ENCODE measurements around the gene HOXD4. TPM values are rescaled to one million over a fixed set of nuclear protein-coding genes. Genes with fewer than 3 reads are reported as not detected.

HOXD4 gene
- total RNA-seq, 3 donors from 2014 or later = not detected

DNA sequence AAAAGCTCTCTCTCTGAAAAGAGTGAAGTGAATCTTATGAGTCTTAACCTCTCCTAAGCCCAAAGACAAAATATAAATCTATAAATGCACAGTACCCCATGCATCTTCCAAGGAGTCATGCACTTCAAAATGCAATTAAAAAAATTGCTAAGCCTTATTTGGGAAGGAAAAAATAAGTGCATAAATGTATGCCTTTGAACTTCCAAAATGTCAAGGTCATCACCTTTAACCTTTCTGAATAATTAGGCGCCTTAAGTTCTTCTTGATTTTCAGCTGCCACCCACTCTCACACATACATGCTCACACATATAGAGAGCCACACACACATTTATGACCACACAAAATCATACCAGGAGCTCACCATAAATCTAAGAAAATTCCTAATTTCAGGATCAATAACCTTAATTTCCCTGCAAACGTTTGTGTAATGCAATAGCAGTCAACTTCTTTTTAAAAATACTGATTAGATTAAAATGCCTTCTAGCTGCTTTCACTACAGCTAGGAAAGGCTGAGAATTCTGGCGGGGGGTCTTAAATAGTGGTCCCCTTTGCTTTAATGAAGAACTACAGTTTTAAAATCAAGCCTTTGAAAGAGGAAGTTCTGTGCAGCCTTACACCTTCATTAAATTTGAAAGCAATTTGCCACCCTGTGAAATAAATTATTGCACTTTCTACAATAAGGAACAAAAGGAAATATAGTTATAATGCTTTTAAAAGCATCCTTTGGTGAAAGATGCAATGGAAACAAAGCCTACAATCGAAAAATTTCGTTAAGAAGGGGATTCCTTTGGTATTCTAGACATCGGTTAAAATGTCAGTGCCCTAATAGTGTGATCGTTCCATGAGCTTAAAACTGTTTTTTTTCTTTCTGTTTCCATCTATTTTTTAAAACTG lies 40.7 kb upstream of the HOXD4 start:
- ATAC-seq = no peak
- peaks cover 14% of the 10 kb centered on the region for H3K4me1 Mint-ChIP-seq (ENCODE audit: low read depth)
- no peak overlapping the region for H3K4me3 Mint-ChIP-seq
- no peak for DNase-seq
- no peaks in the 10 kb centered on the region for H3K36me3 Mint-ChIP-seq (ENCODE audit: insufficient read depth)
- H3K27me3 Mint-ChIP-seq (ENCODE audit: low read depth) = peaks cover 86% of the 10 kb centered on the region
- peaks cover 4% of the 10 kb centered on the region for H3K9me3 Mint-ChIP-seq

DNA sequence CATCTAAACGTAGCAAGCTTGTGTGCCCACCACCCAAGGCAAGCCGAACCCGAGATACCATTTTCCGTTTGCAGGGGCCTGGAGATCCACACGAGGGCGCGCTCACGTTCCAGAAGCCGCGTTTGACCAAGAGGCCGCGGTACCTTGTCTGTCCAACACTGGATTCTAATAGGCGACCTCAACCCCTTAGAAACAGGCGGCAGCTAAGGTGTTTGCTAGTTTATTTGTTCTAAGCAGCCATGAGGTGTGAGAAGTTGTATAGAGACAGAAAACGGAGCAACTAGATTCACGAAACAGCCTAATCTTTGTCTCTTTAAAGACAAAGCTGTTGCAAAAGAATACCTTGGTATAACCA lies 40.1 kb upstream of the HOXD4 start:
- H3K36me3 Mint-ChIP-seq (ENCODE audit: insufficient read depth) = no peaks in the 10 kb centered on the region
- peaks cover 85% of the 10 kb centered on the region for H3K27me3 Mint-ChIP-seq (ENCODE audit: low read depth)
- no peak for DNase-seq
- H3K4me1 Mint-ChIP-seq (ENCODE audit: low read depth) = peaks cover 9% of the 10 kb centered on the region
- no peak overlapping the region for H3K4me3 Mint-ChIP-seq
- peaks cover 4% of the 10 kb centered on the region for H3K9me3 Mint-ChIP-seq
- ATAC-seq = no peak

DNA sequence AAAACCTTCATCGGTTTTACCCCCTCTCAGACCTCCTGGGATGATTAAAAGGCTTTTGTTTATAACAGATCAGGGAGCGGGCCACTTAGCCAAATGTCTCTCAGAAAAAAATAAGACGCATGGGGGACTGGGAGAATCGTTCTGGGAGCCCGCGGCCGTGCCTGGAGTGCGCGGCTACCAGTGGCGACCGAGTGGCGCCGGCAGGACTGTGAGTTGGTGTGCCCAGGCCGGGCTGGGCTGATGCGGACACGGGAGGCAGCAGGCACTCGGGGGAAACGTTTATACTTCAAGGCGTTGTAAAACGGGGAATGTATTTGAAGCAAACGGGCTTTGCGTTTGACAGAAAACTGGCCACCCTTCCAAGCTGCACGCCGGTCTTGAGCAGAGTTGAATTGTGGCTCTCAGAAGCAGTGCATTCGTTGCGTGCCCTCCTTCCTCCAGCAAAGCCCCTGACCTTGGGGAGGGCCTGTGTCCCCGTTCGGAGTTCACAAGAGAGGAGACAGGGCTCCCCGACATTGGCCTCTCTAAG lies 39.4 kb upstream of the HOXD4 start:
- DNase-seq (no peak), ATAC-seq (no peak)
- Mint-ChIP-seq H3K4me3 (no peak overlapping the region), H3K9me3 (peaks cover 7% of the 10 kb centered on the region), H3K4me1 (ENCODE audit: low read depth) (peaks cover 6% of the 10 kb centered on the region), H3K36me3 (ENCODE audit: insufficient read depth) (no peaks in the 10 kb centered on the region), H3K27me3 (ENCODE audit: low read depth) (peaks cover 89% of the 10 kb centered on the region)

DNA sequence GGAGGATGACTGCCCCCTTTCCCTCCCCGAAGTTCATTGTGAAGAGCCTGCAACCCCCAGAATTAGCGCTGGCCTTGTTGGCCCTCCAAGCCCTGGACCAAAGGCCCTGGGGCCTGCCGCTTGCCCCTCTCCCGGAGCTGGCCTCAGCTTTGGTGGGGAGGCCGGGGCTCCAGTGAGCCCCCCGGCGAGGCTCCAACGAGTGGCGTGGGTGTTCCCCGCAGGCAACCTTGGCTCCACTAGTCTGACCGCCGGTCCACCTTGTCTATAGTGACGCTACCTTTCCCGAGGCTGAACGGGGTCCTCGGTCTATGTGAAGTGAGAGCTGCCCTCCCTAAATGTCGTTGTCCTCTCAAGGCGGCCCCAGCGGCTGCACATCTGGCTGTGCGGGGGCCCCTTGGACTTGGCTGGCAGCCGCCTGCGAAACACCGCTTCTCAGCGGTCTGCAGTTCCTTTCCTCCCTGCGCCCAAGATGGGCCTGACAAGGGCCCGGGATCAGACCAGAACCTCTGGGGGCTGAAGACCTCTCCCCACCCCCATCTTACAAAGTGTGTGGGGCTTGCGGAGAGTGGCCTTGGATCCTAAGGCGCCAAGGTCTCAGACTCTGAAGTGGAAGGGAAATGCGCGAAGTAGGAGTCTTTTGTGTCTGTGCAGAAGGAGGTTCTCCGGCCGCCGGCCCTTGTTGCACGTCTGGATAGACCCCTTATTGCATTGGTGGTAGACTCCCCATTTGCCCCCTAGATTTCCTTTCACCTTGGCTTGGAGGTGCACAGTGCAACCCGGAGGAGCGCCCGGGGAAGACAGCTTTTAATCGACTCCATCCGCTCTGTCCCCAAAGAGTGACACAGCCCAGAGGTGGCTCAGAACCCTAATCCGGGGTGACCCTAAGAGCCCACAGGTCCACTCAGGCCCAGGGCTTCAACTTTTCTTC lies 38.7 kb upstream of the HOXD4 start:
- ATAC-seq (no peak), DNase-seq (no peak)
- Mint-ChIP-seq H3K27me3 (ENCODE audit: low read depth) (peaks cover 90% of the 10 kb centered on the region), H3K9me3 (peaks cover 8% of the 10 kb centered on the region), H3K4me3 (no peak overlapping the region), H3K36me3 (ENCODE audit: insufficient read depth) (no peaks in the 10 kb centered on the region), H3K4me1 (ENCODE audit: low read depth) (peaks cover 3% of the 10 kb centered on the region)

DNA sequence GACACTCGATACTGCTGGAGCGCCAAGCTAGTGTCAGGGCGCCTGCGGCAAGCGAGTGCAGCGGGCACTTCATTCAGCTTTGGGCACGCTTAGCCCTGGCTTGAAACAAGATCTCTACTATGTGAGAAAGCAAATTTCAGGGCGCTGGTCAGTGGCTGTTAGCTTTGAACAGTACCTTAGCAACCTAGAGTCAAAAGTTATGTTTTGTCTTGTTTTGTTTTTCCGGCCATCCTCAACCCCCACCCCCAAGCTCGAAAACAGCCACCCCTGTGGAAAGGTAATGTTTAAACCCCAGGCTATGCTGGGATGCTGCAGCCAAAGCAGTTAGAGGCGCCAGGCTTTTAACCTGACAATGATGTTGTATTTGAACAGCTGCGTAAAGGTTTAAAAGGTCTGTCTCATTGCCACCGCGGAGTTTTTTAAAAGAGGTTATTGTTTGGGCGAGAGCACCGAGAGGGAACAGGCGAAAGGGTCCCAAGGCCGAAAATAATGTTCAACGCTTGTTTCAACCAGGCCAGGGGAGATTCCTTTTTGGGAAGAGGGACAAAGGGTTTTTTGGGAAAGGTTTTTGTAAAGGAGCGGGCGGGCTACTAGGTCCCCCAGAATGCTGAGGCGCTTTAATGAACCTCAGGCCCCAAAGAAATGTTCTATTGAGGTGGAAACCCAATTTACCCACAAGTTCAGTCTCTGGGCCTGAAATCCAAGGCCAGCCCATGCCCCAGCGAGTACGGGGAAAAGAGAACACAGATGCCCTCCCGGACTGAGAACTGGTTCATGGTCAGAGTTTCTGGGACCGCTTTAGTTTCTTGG lies 37.0 kb upstream of the HOXD4 start:
- peaks cover 4% of the 10 kb centered on the region for H3K4me1 Mint-ChIP-seq (ENCODE audit: low read depth)
- H3K9me3 Mint-ChIP-seq = peaks cover 11% of the 10 kb centered on the region
- H3K27me3 Mint-ChIP-seq (ENCODE audit: low read depth) = peaks cover 94% of the 10 kb centered on the region
- no peak for ATAC-seq
- H3K36me3 Mint-ChIP-seq (ENCODE audit: insufficient read depth) = peaks cover 1% of the 10 kb centered on the region
- DNase-seq = no peak
- H3K4me3 Mint-ChIP-seq = no peak overlapping the region

DNA sequence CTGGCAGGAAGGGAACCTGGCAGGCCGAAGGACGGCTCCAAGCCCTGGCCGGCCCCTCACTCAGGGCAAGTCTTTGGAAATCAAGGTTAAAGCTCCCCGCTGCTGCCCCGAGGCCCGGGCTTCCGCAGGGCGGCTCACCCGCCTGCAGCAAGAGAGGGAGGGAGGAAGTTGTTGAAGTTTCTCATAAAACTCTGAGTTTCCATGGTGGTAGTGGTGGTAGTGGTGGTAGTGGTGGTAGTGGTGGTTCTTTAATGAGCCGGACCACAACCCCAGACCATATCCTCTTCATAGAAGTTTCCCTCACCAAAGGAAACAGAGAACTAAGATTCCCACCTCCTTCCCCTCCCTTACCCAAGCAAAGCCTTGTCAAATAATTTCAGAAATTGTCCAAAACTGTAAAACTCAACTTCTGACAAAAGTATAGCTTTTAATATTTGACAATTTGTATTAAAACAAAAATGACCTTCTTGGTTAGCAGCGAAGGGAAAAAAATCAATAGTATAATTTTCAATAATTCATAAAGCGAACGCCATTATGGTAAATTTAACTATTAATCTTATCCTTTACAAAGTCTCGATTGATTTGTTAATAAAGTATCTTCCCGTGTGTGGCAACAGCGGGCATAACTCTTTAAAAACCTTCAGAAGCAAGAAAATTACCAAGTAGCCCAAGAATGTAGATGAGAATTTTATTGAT lies 36.3 kb upstream of the HOXD4 start:
- ATAC-seq (no peak), DNase-seq (no peak)
- H3K36me3 Mint-ChIP-seq (ENCODE audit: insufficient read depth) = peaks cover 1% of the 10 kb centered on the region
- H3K27me3 Mint-ChIP-seq (ENCODE audit: low read depth) = peaks cover 94% of the 10 kb centered on the region
- peaks cover 7% of the 10 kb centered on the region for H3K9me3 Mint-ChIP-seq
- H3K4me3 Mint-ChIP-seq = no peak overlapping the region
- peaks cover 4% of the 10 kb centered on the region for H3K4me1 Mint-ChIP-seq (ENCODE audit: low read depth)

DNA sequence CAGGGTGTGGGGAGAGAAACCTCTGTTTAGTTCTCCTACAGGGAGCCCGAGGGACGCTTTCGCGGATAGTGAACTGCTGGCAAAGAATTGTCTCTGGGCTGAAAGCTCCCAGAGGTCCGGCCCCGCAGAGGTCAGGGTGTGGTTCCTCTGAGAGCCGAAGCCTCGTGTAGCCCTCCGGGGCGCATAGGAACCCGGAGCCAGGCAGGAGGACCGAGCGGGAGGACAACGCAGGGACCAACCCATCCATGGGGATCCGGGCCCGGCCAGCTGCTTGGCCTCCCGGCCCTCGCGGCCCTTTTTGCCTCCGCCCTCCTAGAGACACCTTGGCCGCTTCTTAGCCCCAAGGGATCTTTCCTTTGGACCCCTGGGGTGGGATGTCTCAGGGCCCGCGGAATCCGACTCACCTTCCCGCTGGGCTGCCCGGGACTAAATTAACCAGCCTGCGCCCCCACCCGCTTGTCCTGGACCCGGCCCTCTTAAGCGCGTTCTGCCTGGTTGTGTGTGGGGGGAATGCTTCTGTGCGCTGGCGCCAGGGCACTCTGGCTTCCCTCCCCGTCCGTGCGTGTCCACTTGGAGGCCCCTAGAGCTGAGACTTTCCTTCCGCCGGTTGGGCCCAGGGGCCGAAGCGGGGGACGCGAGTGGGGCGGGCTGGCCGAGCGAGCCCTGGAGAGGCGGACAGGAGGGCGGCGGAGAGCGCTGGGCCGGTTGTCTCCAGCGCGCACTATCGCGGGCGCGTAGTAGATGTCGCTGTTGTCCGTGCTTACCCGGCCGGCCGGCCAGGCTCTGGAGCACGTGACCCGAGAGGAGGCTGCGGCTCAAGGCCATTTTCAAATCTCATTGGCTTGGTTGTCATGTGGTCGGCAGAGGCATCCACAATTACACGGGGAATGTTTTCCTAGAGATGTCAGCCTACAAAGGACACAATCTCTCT lies 35.2 kb upstream of the HOXD4 start, which contains the start of gene HOXD10:
Gene HOXD10, plus strand, starts transcription at position 896 of the 931 bp plus-strand sequence. CDS start 56 bp downstream, outside the sequence.
- H3K4me3 Mint-ChIP-seq = no peak within 1 kb of the TSS
- ATAC-seq = no peak
- peaks cover 3% of the 10 kb centered on the region for H3K4me1 Mint-ChIP-seq (ENCODE audit: low read depth)
- peaks cover 94% of the 10 kb centered on the region for H3K27me3 Mint-ChIP-seq (ENCODE audit: low read depth)
- peaks cover 1% of the 10 kb centered on the region for H3K36me3 Mint-ChIP-seq (ENCODE audit: insufficient read depth)
- no peak for DNase-seq
- H3K9me3 Mint-ChIP-seq = peaks cover 7% of the 10 kb centered on the region

DNA sequence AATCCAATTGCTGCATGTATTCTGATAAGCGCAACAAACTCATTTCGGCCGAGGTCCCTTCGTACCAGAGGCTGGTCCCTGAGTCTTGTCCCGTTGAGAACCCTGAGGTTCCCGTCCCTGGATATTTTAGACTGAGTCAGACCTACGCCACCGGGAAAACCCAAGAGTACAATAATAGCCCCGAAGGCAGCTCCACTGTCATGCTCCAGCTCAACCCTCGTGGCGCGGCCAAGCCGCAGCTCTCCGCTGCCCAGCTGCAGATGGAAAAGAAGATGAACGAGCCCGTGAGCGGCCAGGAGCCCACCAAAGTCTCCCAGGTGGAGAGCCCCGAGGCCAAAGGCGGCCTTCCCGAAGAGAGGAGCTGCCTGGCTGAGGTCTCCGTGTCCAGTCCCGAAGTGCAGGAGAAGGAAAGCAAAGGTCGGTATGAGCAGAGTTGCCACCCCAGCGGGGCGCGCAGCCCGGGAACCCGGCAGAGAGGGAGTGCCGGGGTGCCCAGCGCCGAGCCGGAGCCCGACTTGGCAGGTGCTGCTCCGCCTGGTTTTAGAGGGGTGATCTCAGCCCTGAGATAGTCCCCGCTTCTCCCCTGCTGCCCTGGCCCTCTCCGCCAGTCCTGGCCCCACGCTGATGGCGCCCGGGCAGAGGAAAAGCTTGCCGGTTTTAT lies 34.1 kb upstream of the HOXD4 start:
- Mint-ChIP-seq H3K27me3 (ENCODE audit: low read depth) (peaks cover 91% of the 10 kb centered on the region), H3K36me3 (ENCODE audit: insufficient read depth) (peaks cover 1% of the 10 kb centered on the region), H3K9me3 (peaks cover 7% of the 10 kb centered on the region), H3K4me3 (no peak overlapping the region), H3K4me1 (ENCODE audit: low read depth) (peaks cover 2% of the 10 kb centered on the region)
- ATAC-seq (no peak), DNase-seq (no peak)

DNA sequence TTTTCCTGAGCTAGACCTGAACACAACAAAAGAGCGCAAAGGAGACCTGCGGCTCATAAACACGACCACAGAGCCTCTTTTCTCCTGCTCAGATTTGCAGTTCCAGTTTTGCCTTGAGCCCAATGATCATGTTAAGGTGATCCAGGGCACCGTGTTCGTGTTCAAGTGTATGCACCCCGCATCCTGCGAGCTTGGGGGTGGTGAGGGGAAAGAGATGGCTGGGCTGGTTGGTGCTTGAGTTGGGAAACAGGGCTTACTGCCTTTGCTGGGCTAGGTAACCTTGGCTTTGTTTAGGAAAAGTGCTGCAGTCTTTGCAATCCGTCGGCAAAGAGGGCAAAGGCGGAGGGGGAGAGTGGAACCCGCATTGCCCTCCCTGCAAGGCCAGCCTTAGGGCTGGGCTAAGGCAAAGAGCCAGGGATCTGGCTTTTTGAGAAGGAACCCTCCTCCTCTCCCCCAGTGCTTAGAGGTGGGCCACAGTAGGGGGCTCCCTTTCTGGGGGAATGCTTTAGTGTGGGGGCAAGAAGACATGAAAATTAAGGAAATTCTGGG lies 33.5 kb upstream of the HOXD4 start:
- Mint-ChIP-seq H3K4me1 (ENCODE audit: low read depth) (peaks cover 5% of the 10 kb centered on the region), H3K36me3 (ENCODE audit: insufficient read depth) (peaks cover 1% of the 10 kb centered on the region), H3K4me3 (no peak overlapping the region), H3K9me3 (peaks cover 7% of the 10 kb centered on the region), H3K27me3 (ENCODE audit: low read depth) (peaks cover 88% of the 10 kb centered on the region)
- DNase-seq (no peak), ATAC-seq (no peak)

DNA sequence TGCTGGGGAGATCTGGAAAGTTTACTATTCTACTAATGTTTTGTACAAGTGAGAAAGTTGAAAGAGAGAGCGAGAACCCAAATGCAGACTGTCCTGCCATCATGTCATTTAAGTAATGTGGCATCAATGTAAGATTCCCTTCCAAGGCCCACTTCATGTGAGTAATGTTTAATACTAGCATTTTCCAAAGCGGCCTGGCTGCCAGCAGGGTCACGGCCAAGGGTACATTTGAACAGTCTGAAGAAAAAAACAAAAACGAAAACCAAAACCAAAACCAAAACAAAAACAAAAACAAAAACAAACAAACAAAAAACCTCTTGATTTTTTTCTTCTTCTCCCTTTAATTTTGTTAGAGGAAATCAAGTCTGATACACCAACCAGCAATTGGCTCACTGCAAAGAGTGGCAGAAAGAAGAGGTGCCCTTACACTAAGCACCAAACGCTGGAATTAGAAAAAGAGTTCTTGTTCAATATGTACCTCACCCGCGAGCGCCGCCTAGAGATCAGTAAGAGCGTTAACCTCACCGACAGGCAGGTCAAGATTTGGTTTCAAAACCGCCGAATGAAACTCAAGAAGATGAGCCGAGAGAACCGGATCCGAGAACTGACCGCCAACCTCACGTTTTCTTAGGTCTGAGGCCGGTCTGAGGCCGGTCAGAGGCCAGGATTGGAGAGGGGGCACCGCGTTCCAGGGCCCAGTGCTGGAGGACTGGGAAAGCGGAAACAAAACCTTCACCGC lies 32.6 kb upstream of the HOXD4 start:
- Mint-ChIP-seq H3K4me3 (no peak overlapping the region), H3K4me1 (ENCODE audit: low read depth) (peaks cover 7% of the 10 kb centered on the region), H3K36me3 (ENCODE audit: insufficient read depth) (peaks cover 1% of the 10 kb centered on the region), H3K27me3 (ENCODE audit: low read depth) (peaks cover 87% of the 10 kb centered on the region), H3K9me3 (peaks cover 7% of the 10 kb centered on the region)
- no peak for DNase-seq
- ATAC-seq = no peak

DNA sequence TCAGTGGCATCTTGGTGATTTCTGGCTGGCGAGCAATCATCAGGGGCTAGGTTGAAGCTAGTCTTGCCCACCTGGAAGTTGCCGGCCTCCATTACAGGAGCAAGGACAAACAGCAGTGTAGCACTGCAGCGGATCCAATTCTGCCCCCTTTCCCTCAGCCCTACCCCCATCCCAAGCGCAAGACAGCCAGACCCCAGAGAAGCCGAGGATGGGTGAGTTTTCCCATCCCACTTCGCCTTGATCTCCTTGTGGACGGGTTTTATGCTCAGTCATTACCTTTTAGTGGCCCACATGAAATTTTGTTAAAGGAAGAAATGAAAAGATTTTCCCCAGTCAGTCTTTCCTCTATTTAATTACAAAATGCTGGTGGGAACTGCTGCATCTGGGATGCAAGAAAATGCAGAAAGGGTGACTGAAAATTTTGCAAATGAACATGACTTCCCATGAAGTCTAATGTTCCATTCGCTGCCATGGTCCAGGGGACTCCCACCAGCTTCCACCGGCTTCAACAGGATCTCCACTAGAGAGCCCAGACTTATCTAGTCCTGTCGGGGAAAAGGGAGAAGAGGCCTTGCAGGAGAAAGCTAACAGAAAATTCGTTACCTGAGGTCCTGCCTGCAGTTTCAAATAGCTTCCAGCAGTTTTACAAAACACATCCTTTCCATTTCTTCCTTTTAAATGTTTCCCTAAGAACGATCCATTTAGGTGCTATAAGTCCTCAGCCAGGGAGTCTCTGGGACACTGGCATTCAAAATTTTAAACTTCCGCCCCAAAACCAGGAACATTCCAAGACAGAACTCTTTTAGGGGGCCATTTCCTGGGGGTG lies 30.8 kb upstream of the HOXD4 start:
- Mint-ChIP-seq H3K4me3 (no peak overlapping the region), H3K36me3 (ENCODE audit: insufficient read depth) (peaks cover 1% of the 10 kb centered on the region), H3K27me3 (ENCODE audit: low read depth) (peaks cover 87% of the 10 kb centered on the region), H3K9me3 (peaks cover 7% of the 10 kb centered on the region), H3K4me1 (ENCODE audit: low read depth) (peaks cover 9% of the 10 kb centered on the region)
- ATAC-seq (no peak), DNase-seq (no peak)
